ENCODE measurements around the gene FATE1. TPM values are rescaled to one million over a fixed set of nuclear protein-coding genes. Genes with fewer than 3 reads are reported as not detected.

The FATE1 gene
- total and polyA plus RNA-seq, 2 donors (not counting 1 experiment from before 2014, with no cell fraction given): not detected

DNA sequence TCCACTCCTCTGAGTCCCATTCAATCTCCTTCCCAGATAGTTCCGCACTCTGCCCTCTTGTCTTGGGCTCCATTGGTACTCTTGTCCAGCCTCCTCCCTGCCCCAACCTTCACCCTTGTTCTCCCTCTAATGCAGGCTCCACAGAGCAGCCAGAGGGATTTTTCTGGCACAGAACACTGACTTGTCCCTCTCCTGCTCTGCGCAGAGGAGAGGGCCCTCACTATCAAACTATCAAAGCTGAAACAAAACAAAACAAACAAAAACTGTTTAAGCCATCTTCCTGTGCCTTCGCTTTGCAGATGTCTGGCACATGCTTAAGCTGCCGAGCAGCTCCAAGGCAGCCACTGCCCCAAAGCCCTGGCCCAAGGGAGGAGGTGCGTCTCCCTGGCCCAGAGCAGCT is 21.7 kb downstream of the FATE1 start:
- H3K9ac ChIP-seq (ENCODE audit: insufficient read depth, low read length): no peak overlapping the region
- no peaks in the 10 kb centered on the region for H3K9me3 ChIP-seq (ENCODE audit: control insufficient read depth, insufficient read depth, low read depth, low read length)
- H3K27me3 ChIP-seq (ENCODE audit: control insufficient read depth, insufficient read depth, low read length): no peaks in the 10 kb centered on the region

DNA sequence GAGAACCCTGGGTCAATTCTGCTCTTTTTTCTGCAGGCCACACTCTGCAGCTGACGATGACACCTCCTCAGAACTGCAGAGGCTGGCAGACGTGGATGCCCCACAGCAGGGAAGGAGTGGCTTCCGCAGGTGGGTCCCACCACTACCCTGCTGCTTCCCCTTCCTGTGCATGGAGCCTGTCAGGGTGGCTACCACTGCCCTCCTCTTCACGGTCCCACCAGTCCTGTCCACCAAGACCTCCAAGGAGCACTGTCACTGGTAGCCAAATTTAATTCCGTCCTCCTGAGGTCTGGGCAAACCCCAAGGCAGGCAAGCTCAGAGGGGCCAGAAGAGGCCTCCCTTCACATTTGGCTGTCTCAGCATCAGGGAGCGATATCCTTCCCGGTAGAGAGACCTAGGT is 22.9 kb downstream of the FATE1 start:
- TF ChIP-seq, protein P1, sequence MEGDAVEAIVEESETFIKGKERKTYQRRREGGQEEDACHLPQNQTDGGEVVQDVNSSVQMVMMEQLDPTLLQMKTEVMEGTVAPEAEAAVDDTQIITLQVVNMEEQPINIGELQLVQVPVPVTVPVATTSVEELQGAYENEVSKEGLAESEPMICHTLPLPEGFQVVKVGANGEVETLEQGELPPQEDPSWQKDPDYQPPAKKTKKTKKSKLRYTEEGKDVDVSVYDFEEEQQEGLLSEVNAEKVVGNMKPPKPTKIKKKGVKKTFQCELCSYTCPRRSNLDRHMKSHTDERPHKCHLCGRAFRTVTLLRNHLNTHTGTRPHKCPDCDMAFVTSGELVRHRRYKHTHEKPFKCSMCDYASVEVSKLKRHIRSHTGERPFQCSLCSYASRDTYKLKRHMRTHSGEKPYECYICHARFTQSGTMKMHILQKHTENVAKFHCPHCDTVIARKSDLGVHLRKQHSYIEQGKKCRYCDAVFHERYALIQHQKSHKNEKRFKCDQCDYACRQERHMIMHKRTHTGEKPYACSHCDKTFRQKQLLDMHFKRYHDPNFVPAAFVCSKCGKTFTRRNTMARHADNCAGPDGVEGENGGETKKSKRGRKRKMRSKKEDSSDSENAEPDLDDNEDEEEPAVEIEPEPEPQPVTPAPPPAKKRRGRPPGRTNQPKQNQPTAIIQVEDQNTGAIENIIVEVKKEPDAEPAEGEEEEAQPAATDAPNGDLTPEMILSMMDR (conservative IDR thresholded peaks at IDR 0.05 in 1 of 2, IDR thresholded peaks at IDR 0.05 in 1 of 2; ENCODE audit: low read depth in 1 of 2, low read length in 2 of 2): no peak
- no peak for TF ChIP-seq EZH2 (IDR thresholded peaks at IDR 0.05; ENCODE audit: low read length, missing control alignments)
- H3K27ac ChIP-seq (ENCODE audit: insufficient read depth, low read length): no peak overlapping the region

More for the DNA sequence above, 21.7 kb downstream of the FATE1 start:
- DNase-seq (ENCODE audit: low read depth in 2 of 2): no peak
- no peaks in the 10 kb centered on the region for H3K79me2 ChIP-seq (ENCODE audit: control insufficient read depth, insufficient read depth, low read length)
- H4K20me1 ChIP-seq (ENCODE audit: control insufficient read depth, extremely low read depth, insufficient read depth, low read length): no peaks in the 10 kb centered on the region
- H2AFZ ChIP-seq (ENCODE audit: low read length): no peak overlapping the region
- H3K4me3 ChIP-seq (replicated peaks in 1 of 4; ENCODE audit: control extremely low read depth in 1 of 4, insufficient read depth in 1 of 4, low read depth in 3 of 4, low read length in 4 of 4): no peak overlapping the region
- H3K4me1 ChIP-seq (ENCODE audit: control insufficient read depth, extremely low read depth, insufficient read depth, low read length): no peaks in the 10 kb centered on the region
- H3K4me2 ChIP-seq (ENCODE audit: extremely low read depth, insufficient read depth, low read length): no peak overlapping the region
- TF ChIP-seq, protein P1 (conservative IDR thresholded peaks at IDR 0.05 in 1 of 2, IDR thresholded peaks at IDR 0.05 in 1 of 2; ENCODE audit: low read depth in 1 of 2, low read length in 2 of 2): no peak
- no peak for TF ChIP-seq EZH2 (IDR thresholded peaks at IDR 0.05; ENCODE audit: low read length, missing control alignments)
- H3K27ac ChIP-seq (ENCODE audit: insufficient read depth, low read length): no peak overlapping the region
- no peaks in the 10 kb centered on the region for H3K36me3 ChIP-seq (ENCODE audit: control insufficient read depth, insufficient read depth, low read length)

DNA sequence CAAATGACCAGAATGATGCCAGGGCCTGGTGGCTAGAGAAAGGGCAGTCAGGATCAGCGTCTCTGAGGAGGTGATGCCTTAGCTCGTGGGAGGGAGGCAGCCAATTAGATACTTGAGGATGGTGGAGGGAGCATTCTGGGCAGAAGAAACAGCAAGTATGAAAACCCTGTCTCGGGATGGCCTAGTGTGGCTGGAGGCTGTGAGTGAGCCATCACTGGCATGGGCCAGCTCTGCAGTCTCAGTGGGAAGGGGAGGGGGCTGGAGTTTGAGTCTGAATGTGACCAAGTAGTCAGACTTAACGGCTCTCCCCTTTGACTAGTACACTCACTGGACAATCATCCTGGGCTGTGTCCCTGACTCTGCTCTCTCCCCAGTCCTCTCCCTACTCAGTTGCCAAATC is 25.8 kb downstream of the FATE1 start:
- no peak for DNase-seq (ENCODE audit: low read depth in 2 of 2)
- no peak overlapping the region for H2AFZ ChIP-seq (ENCODE audit: low read length)
- H3K9ac ChIP-seq (ENCODE audit: insufficient read depth, low read length): no peak overlapping the region

More for the DNA sequence above, 22.9 kb downstream of the FATE1 start:
- DNase-seq (ENCODE audit: low read depth in 2 of 2): no peak
- Histone ChIP-seq H3K4me3 (replicated peaks in 1 of 4; ENCODE audit: control extremely low read depth in 1 of 4, insufficient read depth in 1 of 4, low read depth in 3 of 4, low read length in 4 of 4) (no peak overlapping the region), H3K4me2 (ENCODE audit: extremely low read depth, insufficient read depth, low read length) (no peak overlapping the region), H3K4me1 (ENCODE audit: control insufficient read depth, extremely low read depth, insufficient read depth, low read length) (no peaks in the 10 kb centered on the region), H3K9ac (ENCODE audit: insufficient read depth, low read length) (no peak overlapping the region), H3K9me3 (ENCODE audit: control insufficient read depth, insufficient read depth, low read depth, low read length) (no peaks in the 10 kb centered on the region), H2AFZ (ENCODE audit: low read length) (no peak overlapping the region), H3K36me3 (ENCODE audit: control insufficient read depth, insufficient read depth, low read length) (no peaks in the 10 kb centered on the region), H3K79me2 (ENCODE audit: control insufficient read depth, insufficient read depth, low read length) (no peaks in the 10 kb centered on the region), H3K27me3 (ENCODE audit: control insufficient read depth, insufficient read depth, low read length) (no peaks in the 10 kb centered on the region), H4K20me1 (ENCODE audit: control insufficient read depth, extremely low read depth, insufficient read depth, low read length) (no peaks in the 10 kb centered on the region)

More for the DNA sequence above, 25.8 kb downstream of the FATE1 start:
- no peaks in the 10 kb centered on the region for H3K4me1 ChIP-seq (ENCODE audit: control insufficient read depth, extremely low read depth, insufficient read depth, low read length)
- H4K20me1 ChIP-seq (ENCODE audit: control insufficient read depth, extremely low read depth, insufficient read depth, low read length): no peaks in the 10 kb centered on the region
- H3K9me3 ChIP-seq (ENCODE audit: control insufficient read depth, insufficient read depth, low read depth, low read length): no peaks in the 10 kb centered on the region
- no peak overlapping the region for H3K4me3 ChIP-seq (replicated peaks in 1 of 4; ENCODE audit: control extremely low read depth in 1 of 4, insufficient read depth in 1 of 4, low read depth in 3 of 4, low read length in 4 of 4)
- no peaks in the 10 kb centered on the region for H3K27me3 ChIP-seq (ENCODE audit: control insufficient read depth, insufficient read depth, low read length)
- H3K79me2 ChIP-seq (ENCODE audit: control insufficient read depth, insufficient read depth, low read length): no peaks in the 10 kb centered on the region
- TF ChIP-seq EZH2 (IDR thresholded peaks at IDR 0.05; ENCODE audit: low read length, missing control alignments): no peak
- TF ChIP-seq, protein P1 (conservative IDR thresholded peaks at IDR 0.05 in 1 of 2, IDR thresholded peaks at IDR 0.05 in 1 of 2; ENCODE audit: low read depth in 1 of 2, low read length in 2 of 2): no peak
- H3K27ac ChIP-seq (ENCODE audit: insufficient read depth, low read length): no peak overlapping the region
- H3K4me2 ChIP-seq (ENCODE audit: extremely low read depth, insufficient read depth, low read length): no peak overlapping the region
- H3K36me3 ChIP-seq (ENCODE audit: control insufficient read depth, insufficient read depth, low read length): no peaks in the 10 kb centered on the region

Measured in fibroblast of lung (primary cell).